OCI-LY7 (cell line): ENCODE results near the gene BAIAP2L2. TPM values are rescaled to one million over a fixed set of nuclear protein-coding genes. Genes with fewer than 3 reads are reported as not detected.

ENCODE experiments used
- Bru-seq: library from RNA; stranded (reverse); fragments of 400-500 nt; gene quantifications from one replicate; lab custom pipeline; 2021; lab: Mats Ljungman, UMichigan
- BruChase-seq, 2 experiments: library from RNA; stranded (reverse); fragments of 400-500 nt; gene quantifications; one replicate each; lab custom pipeline; 2021; lab: Mats Ljungman, UMichigan
- BruUV-seq: library from RNA; stranded (reverse); fragments of 400-500 nt; replicated peaks from 2 replicates; lab custom pipeline; 2021; lab: Mats Ljungman, UMichigan
- CTCF ChIA-PET: fragments of 300-600 bp; sonication (Branson Sonifier 250); formaldehyde crosslinking; loops from one replicate; lab custom pipeline; 2022; ENCODE audit warnings: antibody characterized with exemption; ENCODE audit not compliant: unreplicated experiment; lab: Charles Lee
- POLR2A ChIA-PET: fragments of 300-600 bp; sonication (Branson Sonifier 250); formaldehyde crosslinking; loops from one replicate; lab custom pipeline; 2022; ENCODE audit warnings: antibody characterized with exemption; lab: Charles Lee
- DNase-seq: peaks from one replicate; pipeline ENCODE4 v3.0.0-alpha.2; 2015; ENCODE audit warnings: low spot score
- H2AFZ ChIP-seq: fragments of 200-600 bp; sonication (generic), shearing (Covaris generic); 2 replicates; pipeline ENCODE4 v1.6.1; 2014; ENCODE audit warnings: mild to moderate bottlenecking, antibody characterized with exemption, low read length, moderate library complexity
- H3K27ac ChIP-seq: fragments of 200-600 bp; sonication (generic); 2 replicates; pipeline ENCODE4 v1.5.1; 2014; ENCODE audit warnings: mixed run types, low read depth, mild to moderate bottlenecking, moderate library complexity, low read length, inconsistent platforms; ENCODE audit not compliant: poor library complexity, severe bottlenecking
- H3K36me3 ChIP-seq: fragments of 200-600 bp; sonication (generic); 2 replicates; pipeline ENCODE4 v1.6.1; 2014; ENCODE audit warnings: mild to moderate bottlenecking, antibody characterized with exemption, low read length, moderate library complexity, mixed read lengths; ENCODE audit not compliant: insufficient read depth
- H3K4me1 ChIP-seq: fragments of 200-600 bp; sonication (generic); 2 replicates; pipeline ENCODE4 v1.5.1; 2014; ENCODE audit warnings: mild to moderate bottlenecking, low read length; ENCODE audit not compliant: insufficient read depth, poor library complexity, severe bottlenecking
- H3K4me2 ChIP-seq: fragments of 200-600 bp; sonication (generic); 2 replicates; pipeline ENCODE4 v1.6.1; 2014; ENCODE audit warnings: mild to moderate bottlenecking, low read length
- H3K4me3 ChIP-seq: fragments of 200-600 bp; sonication (generic); 2 replicates; pipeline ENCODE4 v1.5.1; 2014; ENCODE audit warnings: mild to moderate bottlenecking, low read depth, low read length; ENCODE audit not compliant: poor library complexity, severe bottlenecking
- H3K79me2 ChIP-seq: fragments of 200-600 bp; sonication (generic); 2 replicates; pipeline ENCODE4 v1.6.1; 2016; ENCODE audit warnings: low read depth, mild to moderate bottlenecking, low read length, moderate library complexity, mixed read lengths; ENCODE audit not compliant: insufficient read depth
- H3K9me2 ChIP-seq: fragments of 200-600 bp; sonication (generic); 2 replicates; pipeline ENCODE4 v1.6.1; 2016; ENCODE audit warnings: mild to moderate bottlenecking, low read length, mixed read lengths; ENCODE audit not compliant: insufficient read depth
- H3K9me3 ChIP-seq: fragments of 200-600 bp; sonication (generic); 2 replicates; pipeline ENCODE4 v1.6.1; 2014; ENCODE audit warnings: mild to moderate bottlenecking, mixed run types, low read length, mixed read lengths
- H4K20me1 ChIP-seq: fragments of 200-600 bp; sonication (generic); 2 replicates; pipeline ENCODE4 v1.6.1; 2014; ENCODE audit warnings: mild to moderate bottlenecking, antibody characterized with exemption, low read length, moderate library complexity, mixed read lengths; ENCODE audit not compliant: insufficient read depth
- EZH2phosphoT487 ChIP-seq: fragments of 200-600 bp; sonication (generic); IDR thresholded peaks from 2 replicates; pipeline ENCODE4 v1.6.1; 2018; ENCODE audit warnings: low read depth, borderline replicate concordance, mild to moderate bottlenecking, mixed run types, antibody characterized with exemption, low read length, moderate library complexity, mixed read lengths
- intact Hi-C: fragments of 100-400 bp; cut with micrococcal nuclease; formaldehyde crosslinking; loops from one replicate; pipeline ENCODE4 v1.10.0; 2022; ENCODE audit not compliant: unreplicated experiment
- long read RNA-seq: library from polyadenylated mRNA; stranded (forward); transcript quantifications from one replicate; pipeline ENCODE4 v2.0.0, GENCODE V29; 2022
- total RNA-seq, 2 experiments: library from RNA; depleted of rRNA in 1 of 2; stranded (reverse); fragments of >200 nt in 1 of 2; shearing (Covaris generic) in 1 of 2; gene quantifications; 2 replicates each; pipeline ENCODE4 v1.2.3, GENCODE V29; 2014 to 2022
- TF ChIP-seq, protein P1 (sequence below): fragments of 200-600 bp; sonication (generic); conservative IDR thresholded peaks from 2 replicates; pipeline ENCODE4 v1.5.1; 2014; ENCODE audit warnings: mild to moderate bottlenecking, antibody characterized with exemption, low read length, moderate library complexity, mixed read lengths

Gene BAIAP2L2
- total RNA-seq (2014; rRNA removed; shearing (Covaris generic)) (0.35 and 0.41 TPM in 2 replicates), total RNA-seq (2022) (1.9 and 2.4 TPM in 2 replicates), Bru-seq, nascent RNA (percentile 37 among the genes with signal in this experiment), BruChase-seq, experiment 1, labeled RNA remaining after a 6-hour chase (percentile 37 among the genes with signal in this experiment), BruChase-seq, experiment 2, labeled RNA remaining after a 2-hour chase (percentile 34 among the genes with signal in this experiment)
- long read RNA-seq, partial matches to known transcripts, result 1 of 66 reads
- long read RNA-seq, other reads (novel, unspliced or antisense), result 65 of 66 reads

DNA sequence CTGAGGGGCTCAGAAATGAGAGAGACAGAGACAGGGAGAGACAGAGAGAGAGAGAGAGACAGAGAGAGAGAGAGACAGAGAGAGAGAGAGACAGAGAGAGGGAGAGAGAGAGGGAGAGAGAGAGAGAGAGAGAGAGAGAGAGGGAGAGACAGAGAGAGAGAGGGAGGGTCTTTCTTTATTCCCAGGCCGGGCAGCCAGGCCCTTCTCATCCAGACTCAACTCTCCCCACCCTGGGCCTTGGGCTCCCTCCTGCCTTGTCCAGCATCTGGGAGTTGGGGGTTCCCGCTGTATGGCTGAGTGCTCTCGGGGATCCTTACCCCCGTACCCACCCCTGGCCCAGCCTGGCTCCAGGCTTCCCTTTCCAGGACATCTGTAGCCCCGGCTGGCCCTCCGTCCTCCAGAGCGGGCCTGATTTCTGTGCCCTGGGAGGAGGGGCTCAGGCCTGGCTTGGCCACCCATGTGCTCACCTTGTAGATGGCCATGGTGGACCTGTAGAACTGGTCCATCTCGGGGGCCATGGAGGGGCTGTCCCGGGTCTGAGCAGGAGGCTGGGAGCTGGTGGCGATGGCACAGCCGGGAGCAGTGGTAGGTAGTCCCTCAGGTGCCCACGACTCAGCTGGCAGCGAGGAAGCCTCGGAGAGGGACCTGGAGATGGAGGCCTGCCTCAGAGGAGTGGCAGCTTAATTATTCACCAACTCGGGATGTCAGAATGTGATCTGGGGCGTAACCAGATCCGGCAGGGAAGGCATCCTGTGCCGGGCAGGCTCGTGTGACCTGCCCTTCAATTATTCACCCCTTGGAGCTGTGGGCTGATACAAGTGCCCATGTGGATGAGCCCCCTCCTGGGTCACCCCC, at the start of gene BAIAP2L2:
TSS of gene BAIAP2L2 (minus strand) at position 677 of the 855 bp plus-strand sequence. CDS start at position 518, 159 bp downstream.
- H2AFZ ChIP-seq, result no peak within 1 kb of the TSS
- no peak within 1 kb of the TSS for H3K27ac ChIP-seq
- ChIA-PET CTCF (no interaction called here), POLR2A (interaction anchor here (0.6 kb wide), 1 partner anchor 9 kb away, joined by 4 read pairs; no protein-coding TSS in a partner anchor)
- no peaks in the 10 kb centered on the region for H3K9me3 ChIP-seq
- no peaks in the 10 kb centered on the region for H4K20me1 ChIP-seq
- DNase-seq, result no peak
- TF ChIP-seq EZH2phosphoT487, result no peak
- TF ChIP-seq, protein P1, sequence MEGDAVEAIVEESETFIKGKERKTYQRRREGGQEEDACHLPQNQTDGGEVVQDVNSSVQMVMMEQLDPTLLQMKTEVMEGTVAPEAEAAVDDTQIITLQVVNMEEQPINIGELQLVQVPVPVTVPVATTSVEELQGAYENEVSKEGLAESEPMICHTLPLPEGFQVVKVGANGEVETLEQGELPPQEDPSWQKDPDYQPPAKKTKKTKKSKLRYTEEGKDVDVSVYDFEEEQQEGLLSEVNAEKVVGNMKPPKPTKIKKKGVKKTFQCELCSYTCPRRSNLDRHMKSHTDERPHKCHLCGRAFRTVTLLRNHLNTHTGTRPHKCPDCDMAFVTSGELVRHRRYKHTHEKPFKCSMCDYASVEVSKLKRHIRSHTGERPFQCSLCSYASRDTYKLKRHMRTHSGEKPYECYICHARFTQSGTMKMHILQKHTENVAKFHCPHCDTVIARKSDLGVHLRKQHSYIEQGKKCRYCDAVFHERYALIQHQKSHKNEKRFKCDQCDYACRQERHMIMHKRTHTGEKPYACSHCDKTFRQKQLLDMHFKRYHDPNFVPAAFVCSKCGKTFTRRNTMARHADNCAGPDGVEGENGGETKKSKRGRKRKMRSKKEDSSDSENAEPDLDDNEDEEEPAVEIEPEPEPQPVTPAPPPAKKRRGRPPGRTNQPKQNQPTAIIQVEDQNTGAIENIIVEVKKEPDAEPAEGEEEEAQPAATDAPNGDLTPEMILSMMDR, result no peak
- no peaks in the 10 kb centered on the region for H3K79me2 ChIP-seq
- H3K9me2 ChIP-seq, result no peaks in the 10 kb centered on the region
- no peak within 1 kb of the TSS for H3K4me2 ChIP-seq
- H3K4me3 ChIP-seq, result no peak within 1 kb of the TSS
- BruUV-seq, result no TSS peak
- no peaks in the 10 kb centered on the region for H3K4me1 ChIP-seq
- H3K36me3 ChIP-seq, result no peaks in the 10 kb centered on the region
- intact Hi-C loops, result no loop called here

DNA sequence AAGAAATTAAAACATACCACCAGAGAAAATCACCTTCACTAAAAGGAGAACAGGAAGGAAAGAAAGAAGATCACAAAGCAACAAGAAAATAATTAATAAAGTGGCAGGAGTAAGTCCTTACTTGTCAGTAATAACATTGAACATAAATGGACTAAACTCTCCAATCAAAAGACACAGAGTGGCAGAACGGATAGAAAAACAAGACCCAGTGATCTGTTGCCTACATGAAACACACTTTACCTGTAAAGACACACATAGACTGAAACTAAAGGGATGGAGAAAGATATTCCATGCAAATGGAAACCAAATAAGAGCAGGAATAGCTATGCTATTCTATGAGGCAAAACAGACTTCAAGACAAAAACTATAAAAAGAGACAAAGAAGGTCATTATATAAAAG, 45.2 kb upstream of the BAIAP2L2 start:
- Histone ChIP-seq H3K36me3 (no peaks in the 10 kb centered on the region), H3K4me1 (no peaks in the 10 kb centered on the region), H4K20me1 (no peaks in the 10 kb centered on the region), H3K4me3 (no peak overlapping the region), H3K79me2 (no peaks in the 10 kb centered on the region), H3K27ac (no peak overlapping the region), H3K9me3 (no peaks in the 10 kb centered on the region), H3K4me2 (no peak overlapping the region), H3K9me2 (no peaks in the 10 kb centered on the region), H2AFZ (no peak overlapping the region)
- DNase-seq, result no peak
- TF ChIP-seq, protein P1, result no peak
- TF ChIP-seq EZH2phosphoT487, result no peak
- BruUV-seq, result no TSS peak
- CTCF ChIA-PET, result no interaction called here
- intact Hi-C loops, result no loop called here
- POLR2A ChIA-PET, result no interaction called here
